Measurements from ENCODE around the gene LSM11.

LSM11 gene

DNA sequence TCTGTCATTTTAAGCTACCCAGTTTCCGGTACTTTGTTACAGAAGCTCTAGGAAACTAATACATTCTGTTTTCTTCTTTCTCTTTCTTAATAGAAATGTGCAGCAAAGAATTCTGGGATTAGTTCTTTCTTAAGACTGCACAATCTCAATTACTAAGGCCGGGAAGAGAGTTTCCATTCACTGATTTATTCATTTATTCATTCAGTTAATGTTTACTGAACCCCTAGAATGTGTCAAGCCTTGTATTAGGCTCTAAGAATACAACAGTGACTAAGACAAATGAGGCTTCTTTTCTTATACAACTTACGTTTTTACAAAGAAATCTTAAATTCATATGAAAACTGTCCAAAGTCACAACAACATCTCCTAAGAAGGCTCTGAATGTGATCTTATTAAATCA lies 39.8 kb upstream of the LSM11 start:
- no peaks in the 10 kb centered on the region for H3F3A ChIP-seq (ENCODE audit: low read depth)
- no peak overlapping the region for H2AFZ ChIP-seq (ENCODE audit: low read length)
- H3K4me2 ChIP-seq (ENCODE audit: low read depth, low read length, poor library complexity, severe bottlenecking), result no peak overlapping the region
- no peaks in the 10 kb centered on the region for H3K9me2 ChIP-seq (replicated peaks; ENCODE audit: low read depth, low read length)
- H3K27me3 ChIP-seq (ENCODE audit: insufficient read depth, low read length, poor library complexity, severe bottlenecking), result no peaks in the 10 kb centered on the region
- no peaks in the 10 kb centered on the region for H3K4me1 ChIP-seq (ENCODE audit: insufficient read depth, low read length, poor library complexity, severe bottlenecking)
- H3K79me2 ChIP-seq (ENCODE audit: insufficient read depth, low read length), result no peaks in the 10 kb centered on the region
- no peak for TF ChIP-seq EZH2phosphoT487 (IDR thresholded peaks at IDR 0.05; ENCODE audit: borderline replicate concordance)
- TF ChIP-seq, protein P1, sequence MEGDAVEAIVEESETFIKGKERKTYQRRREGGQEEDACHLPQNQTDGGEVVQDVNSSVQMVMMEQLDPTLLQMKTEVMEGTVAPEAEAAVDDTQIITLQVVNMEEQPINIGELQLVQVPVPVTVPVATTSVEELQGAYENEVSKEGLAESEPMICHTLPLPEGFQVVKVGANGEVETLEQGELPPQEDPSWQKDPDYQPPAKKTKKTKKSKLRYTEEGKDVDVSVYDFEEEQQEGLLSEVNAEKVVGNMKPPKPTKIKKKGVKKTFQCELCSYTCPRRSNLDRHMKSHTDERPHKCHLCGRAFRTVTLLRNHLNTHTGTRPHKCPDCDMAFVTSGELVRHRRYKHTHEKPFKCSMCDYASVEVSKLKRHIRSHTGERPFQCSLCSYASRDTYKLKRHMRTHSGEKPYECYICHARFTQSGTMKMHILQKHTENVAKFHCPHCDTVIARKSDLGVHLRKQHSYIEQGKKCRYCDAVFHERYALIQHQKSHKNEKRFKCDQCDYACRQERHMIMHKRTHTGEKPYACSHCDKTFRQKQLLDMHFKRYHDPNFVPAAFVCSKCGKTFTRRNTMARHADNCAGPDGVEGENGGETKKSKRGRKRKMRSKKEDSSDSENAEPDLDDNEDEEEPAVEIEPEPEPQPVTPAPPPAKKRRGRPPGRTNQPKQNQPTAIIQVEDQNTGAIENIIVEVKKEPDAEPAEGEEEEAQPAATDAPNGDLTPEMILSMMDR (conservative IDR thresholded peaks at IDR 0.05; ENCODE audit: low read length), result no peak
- H3K9me3 ChIP-seq (ENCODE audit: insufficient read depth, low read depth, low read length), result no peaks in the 10 kb centered on the region
- no peaks in the 10 kb centered on the region for H3K36me3 ChIP-seq (ENCODE audit: insufficient read depth, low read length)
- H3K9ac ChIP-seq (ENCODE audit: low read depth, low read length, poor library complexity, severe bottlenecking), result no peak overlapping the region
- H3K4me3 ChIP-seq (ENCODE audit: low read length, poor library complexity, severe bottlenecking), result no peak overlapping the region
- no peaks in the 10 kb centered on the region for H4K20me1 ChIP-seq (ENCODE audit: insufficient read depth, low read length, poor library complexity, severe bottlenecking)

DNA sequence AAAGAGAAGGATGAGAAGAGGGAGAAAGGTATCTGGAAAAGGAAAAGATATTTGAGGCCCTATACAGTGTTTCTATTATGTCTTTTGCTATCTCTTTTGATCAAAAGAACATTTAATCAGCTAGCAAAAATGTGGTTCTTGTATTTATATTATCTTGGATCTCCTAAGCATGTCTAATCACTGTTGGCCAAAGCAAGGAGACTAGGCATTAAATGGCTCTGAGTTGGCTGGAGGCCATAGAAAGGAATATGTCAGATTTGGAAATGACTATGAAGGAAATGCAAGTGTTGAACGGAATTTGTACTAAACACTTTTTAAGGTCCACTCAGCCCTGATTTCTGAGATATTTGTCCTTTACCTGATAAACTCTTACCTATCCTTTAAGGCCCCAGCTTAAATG lies 34.6 kb upstream of the LSM11 start:
- Histone ChIP-seq H3K4me3 (ENCODE audit: low read length, poor library complexity, severe bottlenecking) (no peak overlapping the region), H3K36me3 (ENCODE audit: insufficient read depth, low read length) (no peaks in the 10 kb centered on the region), H3K9me2 (replicated peaks; ENCODE audit: low read depth, low read length) (no peaks in the 10 kb centered on the region), H3K79me2 (ENCODE audit: insufficient read depth, low read length) (no peaks in the 10 kb centered on the region), H4K20me1 (ENCODE audit: insufficient read depth, low read length, poor library complexity, severe bottlenecking) (no peaks in the 10 kb centered on the region), H3K9me3 (ENCODE audit: insufficient read depth, low read depth, low read length) (no peaks in the 10 kb centered on the region), H3K4me1 (ENCODE audit: insufficient read depth, low read length, poor library complexity, severe bottlenecking) (no peaks in the 10 kb centered on the region), H3K27me3 (ENCODE audit: insufficient read depth, low read length, poor library complexity, severe bottlenecking) (no peaks in the 10 kb centered on the region), H3K9ac (ENCODE audit: low read depth, low read length, poor library complexity, severe bottlenecking) (no peak overlapping the region), H3K4me2 (ENCODE audit: low read depth, low read length, poor library complexity, severe bottlenecking) (no peak overlapping the region), H2AFZ (ENCODE audit: low read length) (no peak overlapping the region), H3F3A (ENCODE audit: low read depth) (no peaks in the 10 kb centered on the region)
- TF ChIP-seq EZH2phosphoT487 (IDR thresholded peaks at IDR 0.05; ENCODE audit: borderline replicate concordance), result no peak
- TF ChIP-seq, protein P1 (conservative IDR thresholded peaks at IDR 0.05; ENCODE audit: low read length), result no peak

DNA sequence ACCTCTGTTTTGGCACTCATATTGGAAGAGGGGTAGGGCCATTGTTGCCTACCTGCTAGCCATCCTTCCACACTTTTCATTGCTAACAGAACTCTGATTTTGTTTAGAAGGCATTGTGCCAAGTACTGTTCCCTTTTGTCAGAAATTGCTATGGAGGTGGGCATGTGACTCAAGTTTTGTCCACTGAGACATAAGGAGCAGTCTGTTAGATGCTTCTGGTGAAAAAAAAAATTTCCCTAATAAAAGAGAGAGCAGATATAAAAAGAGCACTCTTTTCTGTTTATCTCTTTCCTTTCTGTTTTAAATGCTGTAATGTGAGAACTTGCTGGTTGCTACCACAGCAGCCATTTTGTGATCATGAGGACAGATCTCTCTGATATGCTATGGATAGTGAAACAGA lies 34.2 kb upstream of the LSM11 start:
- H3K9ac ChIP-seq (ENCODE audit: low read depth, low read length, poor library complexity, severe bottlenecking), result no peak overlapping the region
- no peaks in the 10 kb centered on the region for H4K20me1 ChIP-seq (ENCODE audit: insufficient read depth, low read length, poor library complexity, severe bottlenecking)
- H2AFZ ChIP-seq (ENCODE audit: low read length), result no peak overlapping the region
- no peaks in the 10 kb centered on the region for H3K36me3 ChIP-seq (ENCODE audit: insufficient read depth, low read length)
- no peaks in the 10 kb centered on the region for H3K79me2 ChIP-seq (ENCODE audit: insufficient read depth, low read length)
- H3K4me1 ChIP-seq (ENCODE audit: insufficient read depth, low read length, poor library complexity, severe bottlenecking), result no peaks in the 10 kb centered on the region
- no peaks in the 10 kb centered on the region for H3K27me3 ChIP-seq (ENCODE audit: insufficient read depth, low read length, poor library complexity, severe bottlenecking)
- no peak overlapping the region for H3K4me3 ChIP-seq (ENCODE audit: low read length, poor library complexity, severe bottlenecking)
- H3K9me3 ChIP-seq (ENCODE audit: insufficient read depth, low read depth, low read length), result no peaks in the 10 kb centered on the region
- no peaks in the 10 kb centered on the region for H3F3A ChIP-seq (ENCODE audit: low read depth)
- TF ChIP-seq EZH2phosphoT487 (IDR thresholded peaks at IDR 0.05; ENCODE audit: borderline replicate concordance), result no peak
- TF ChIP-seq, protein P1 (conservative IDR thresholded peaks at IDR 0.05; ENCODE audit: low read length), result no peak
- no peaks in the 10 kb centered on the region for H3K9me2 ChIP-seq (replicated peaks; ENCODE audit: low read depth, low read length)
- H3K4me2 ChIP-seq (ENCODE audit: low read depth, low read length, poor library complexity, severe bottlenecking), result no peak overlapping the region

Data from Loucy (cell line).